Neural progenitor cell (in vitro differentiated cells): ENCODE measurements around the gene MIOX.

Source experiments
- EZH2 ChIP-seq: fragments of 200-600 bp; sonication (generic); IDR thresholded peaks from 2 replicates; pipeline ENCODE4 v1.6.1; 2017; ENCODE audit warnings: antibody characterized with exemption, mild to moderate bottlenecking, moderate library complexity
- EZH2phosphoT487 ChIP-seq: fragments of 200-600 bp; sonication (generic); IDR thresholded peaks from 2 replicates; pipeline ENCODE4 v1.6.1; 2017; ENCODE audit warnings: antibody characterized with exemption
- TF ChIP-seq, protein P1 (sequence below): fragments of 200-600 bp; sonication (generic); IDR thresholded peaks from 2 replicates; pipeline ENCODE4 v1.5.1; 2017; ENCODE audit warnings: antibody characterized with exemption, mild to moderate bottlenecking

DNA sequence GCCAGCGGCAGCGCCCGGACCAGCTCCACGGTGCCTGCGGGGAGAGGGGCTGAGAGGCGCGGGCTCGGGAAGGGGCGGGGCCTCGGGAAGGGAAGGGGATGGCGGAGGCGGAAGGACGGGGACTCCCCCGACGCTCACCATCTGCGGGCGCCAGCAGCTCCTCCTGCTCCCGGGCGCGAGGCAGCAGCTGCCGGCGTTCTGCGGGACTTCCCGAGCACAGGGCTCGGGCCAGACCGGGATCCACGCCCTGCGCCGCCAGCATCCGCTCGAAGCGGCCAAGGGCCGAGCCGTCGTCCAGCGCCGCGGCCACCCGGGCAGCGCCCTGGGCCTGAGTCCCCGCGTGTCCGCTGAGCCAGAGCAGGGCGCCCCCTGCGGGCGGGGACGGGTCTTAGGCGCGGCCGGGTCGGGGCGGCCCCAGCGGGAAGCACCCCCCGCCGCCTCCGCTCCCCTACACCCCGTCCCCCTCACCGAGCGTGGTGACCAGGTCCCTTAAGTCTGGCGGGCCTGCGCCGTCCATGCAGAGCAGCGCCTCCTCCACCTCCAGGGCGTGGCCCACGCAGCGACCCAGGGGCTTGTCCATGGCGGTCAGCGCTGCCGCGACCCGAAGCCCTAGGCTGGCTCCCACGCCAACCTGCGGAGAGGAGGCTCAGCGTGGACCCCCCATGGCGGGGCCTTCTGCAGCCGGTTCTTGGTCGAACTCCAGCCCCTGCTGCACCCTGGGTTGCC lies 39.6 kb downstream of the MIOX start:
- TF ChIP-seq, protein P1, sequence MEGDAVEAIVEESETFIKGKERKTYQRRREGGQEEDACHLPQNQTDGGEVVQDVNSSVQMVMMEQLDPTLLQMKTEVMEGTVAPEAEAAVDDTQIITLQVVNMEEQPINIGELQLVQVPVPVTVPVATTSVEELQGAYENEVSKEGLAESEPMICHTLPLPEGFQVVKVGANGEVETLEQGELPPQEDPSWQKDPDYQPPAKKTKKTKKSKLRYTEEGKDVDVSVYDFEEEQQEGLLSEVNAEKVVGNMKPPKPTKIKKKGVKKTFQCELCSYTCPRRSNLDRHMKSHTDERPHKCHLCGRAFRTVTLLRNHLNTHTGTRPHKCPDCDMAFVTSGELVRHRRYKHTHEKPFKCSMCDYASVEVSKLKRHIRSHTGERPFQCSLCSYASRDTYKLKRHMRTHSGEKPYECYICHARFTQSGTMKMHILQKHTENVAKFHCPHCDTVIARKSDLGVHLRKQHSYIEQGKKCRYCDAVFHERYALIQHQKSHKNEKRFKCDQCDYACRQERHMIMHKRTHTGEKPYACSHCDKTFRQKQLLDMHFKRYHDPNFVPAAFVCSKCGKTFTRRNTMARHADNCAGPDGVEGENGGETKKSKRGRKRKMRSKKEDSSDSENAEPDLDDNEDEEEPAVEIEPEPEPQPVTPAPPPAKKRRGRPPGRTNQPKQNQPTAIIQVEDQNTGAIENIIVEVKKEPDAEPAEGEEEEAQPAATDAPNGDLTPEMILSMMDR, result peak; percentile 54
- TF ChIP-seq EZH2, result no peak
- TF ChIP-seq EZH2phosphoT487, result no peak
